NCI-H1048 (cell line): Measurements from ENCODE around the gene ATP9A.
"Not testable (repeated sequence)": the region's sequence is repeated elsewhere in the genome, so short reads cannot be mapped to it uniquely, and the experiment has no call there.

Source experiments
- DNase-seq: peaks from one replicate; lab custom pipeline; 2025; lab: John Stamatoyannopoulos, UW

The ATP9A gene

DNA sequence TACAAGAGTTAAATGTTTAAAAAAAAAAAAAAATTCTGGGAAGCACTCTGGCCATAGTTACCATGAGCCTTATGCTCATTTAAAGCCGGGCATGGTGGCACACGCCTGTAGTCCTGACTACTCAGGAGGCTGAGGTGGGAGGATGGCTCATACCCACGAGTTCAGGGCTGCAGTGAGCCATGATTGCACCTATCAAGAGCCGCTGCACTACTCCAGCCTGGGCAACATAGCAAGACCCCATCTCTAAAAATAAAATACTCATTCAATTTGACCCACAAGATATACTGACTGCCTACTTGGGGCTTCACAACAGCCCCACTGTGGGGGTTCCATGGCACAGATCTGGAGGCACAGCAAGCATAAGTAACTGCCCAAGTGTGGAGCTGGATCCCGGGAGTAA lies 113.7 kb downstream of the ATP9A start:
- DNase-seq = no peak

DNA sequence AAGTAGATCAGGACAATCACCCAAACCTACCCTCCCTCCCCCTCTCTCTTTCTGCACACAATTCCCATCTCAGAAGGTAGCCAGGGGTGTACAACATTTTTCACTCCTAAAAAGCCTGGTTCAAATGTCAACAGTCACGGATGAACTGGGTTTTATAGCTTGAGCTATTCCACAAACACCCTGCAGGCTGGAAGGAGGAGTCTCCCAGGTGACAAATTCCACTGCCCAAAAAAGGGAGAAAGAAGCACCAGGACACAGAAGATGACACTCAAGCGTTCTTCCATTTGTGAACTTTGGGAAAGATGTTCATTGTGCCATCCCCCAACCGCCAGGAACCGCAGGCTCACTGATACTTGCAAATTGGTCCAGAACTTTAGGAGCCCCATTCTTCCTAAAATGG lies 114.1 kb downstream of the ATP9A start:
- DNase-seq = no peak

DNA sequence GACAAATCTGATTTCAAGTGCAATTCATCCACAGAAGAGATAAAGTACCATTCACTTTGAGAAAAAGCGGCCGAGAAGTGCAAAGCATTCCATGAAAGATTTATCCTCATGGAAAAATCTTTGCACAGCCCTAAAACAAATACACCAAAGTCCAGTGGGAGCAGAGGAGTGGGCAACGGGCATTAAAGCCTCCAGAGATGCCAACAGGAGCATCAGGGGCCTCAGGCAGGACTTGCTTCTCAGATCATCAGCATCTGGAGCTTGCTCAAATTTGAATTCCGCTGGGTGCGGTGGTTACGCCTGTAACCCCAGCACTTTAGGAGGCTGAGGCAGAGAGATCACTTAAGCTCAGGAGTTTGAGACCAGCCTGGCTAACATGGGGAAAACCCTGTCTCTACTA lies 115.0 kb downstream of the ATP9A start:
- DNase-seq = no peak

DNA sequence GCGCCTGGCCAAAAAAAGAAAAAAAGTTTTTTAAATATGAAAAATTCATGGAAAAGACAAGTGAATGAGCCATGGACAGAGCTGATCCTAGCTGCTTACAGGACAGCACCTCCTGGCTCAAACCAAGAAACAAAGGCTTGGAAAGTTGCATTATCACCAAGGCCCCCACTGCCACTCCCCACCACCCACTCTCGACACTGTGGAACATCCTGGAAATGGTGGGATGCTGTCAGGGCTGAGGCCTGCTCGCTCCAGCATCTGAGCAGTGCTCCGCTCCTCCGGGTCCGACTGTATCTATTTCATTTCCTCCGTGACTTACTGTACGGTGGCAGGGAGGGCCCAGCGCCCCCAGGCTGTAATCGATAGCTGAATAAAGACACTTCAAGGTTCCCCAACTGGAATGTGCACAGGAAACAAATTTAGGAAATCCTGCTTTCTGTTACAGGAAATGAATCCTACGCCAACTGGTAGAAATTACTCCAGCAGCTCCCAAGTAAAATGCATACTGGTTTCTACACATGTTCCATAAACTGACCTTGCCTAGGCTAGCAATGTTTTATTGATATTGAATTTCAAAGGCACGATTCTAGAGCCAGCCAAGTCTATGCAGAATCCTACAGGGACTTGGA lies 116.2 kb downstream of the ATP9A start:
- DNase-seq = no peak

DNA sequence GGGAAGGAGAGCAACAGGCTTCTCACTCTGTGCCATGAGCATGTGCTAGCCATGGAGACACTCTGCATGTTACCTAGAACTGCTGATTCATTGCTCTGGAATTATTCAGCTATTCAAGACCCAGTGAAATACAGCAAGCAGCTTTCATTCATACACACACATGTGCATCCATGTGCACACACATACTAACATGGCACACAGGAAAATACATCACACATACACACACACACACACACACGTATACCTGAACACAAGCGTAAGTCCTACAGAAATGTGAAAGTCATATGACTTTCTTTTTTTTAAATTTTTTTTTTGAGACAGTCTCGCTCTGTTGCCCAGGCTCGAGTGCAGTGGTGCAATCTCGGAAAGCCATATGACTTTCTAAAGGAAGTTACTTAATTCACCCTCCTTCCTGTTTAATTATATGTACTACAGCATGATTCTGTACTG lies 117.5 kb downstream of the ATP9A start:
- no peak for DNase-seq

DNA sequence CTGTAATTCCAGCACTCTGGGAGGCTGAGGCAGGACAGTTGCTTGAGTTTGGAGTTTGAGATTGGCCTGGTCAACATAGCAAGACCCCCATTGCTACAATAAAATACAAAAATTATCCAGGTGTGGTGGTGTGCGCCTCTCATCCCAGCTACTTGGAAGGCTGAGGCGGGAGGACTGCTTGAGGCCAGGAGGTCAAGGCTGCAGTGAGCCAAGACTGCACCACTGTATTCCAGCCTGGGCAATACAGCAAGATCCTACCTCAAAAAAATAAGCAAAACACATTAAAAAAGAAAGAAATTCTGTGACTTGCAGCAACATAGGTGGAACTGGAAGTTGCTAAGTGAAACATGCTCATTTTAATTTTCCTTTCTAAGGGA lies 119.6 kb downstream of the ATP9A start:
- no peak for DNase-seq

- DNase-seq = no peak
These were observed 120.3 kb downstream of the ATP9A start for GRCh38 chr20:51647674-51648570.

DNA sequence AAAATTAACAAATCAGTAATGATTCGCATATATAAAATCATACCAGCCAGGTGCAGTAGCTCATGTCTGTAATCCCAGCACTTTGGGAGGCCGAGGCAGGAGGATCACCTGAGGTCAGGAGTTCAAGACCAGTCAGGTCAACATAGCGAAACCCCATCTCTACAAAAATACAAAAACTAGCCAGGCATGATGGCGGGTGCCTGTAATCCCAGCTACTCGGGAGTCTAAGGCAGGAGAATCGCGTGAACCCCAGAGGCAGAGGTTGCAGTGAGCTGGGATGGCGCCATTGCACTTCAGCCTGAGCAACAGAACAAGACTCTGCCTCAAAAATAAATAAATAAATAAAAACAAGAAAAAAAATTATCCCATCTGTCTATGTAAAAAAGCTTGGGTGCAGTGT lies 124.4 kb downstream of the ATP9A start:
- not testable (repeated sequence) for DNase-seq

- DNase-seq = no peak
These were observed 124.8 kb downstream of the ATP9A start for GRCh38 chr20:51643390-51643789.

DNA sequence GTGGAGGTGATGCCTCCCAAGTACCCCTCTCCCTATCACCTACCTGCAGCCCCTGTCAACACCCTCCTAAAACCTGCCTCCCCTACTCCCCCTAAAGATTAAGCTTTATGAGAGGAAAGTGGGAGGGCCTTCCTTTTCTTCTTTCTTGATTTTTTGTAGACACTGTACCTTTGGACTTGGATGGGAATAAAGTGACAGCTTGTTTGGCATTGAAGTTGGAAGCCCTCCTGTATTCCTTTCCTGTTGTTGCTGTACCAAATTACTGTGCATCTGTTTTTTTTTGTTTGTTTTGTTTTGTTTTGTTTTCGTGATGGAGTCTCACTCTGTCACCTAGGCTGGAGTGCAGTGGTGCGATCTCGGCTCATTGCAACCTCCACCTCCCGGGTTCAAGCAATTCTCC lies 126.3 kb downstream of the ATP9A start:
- DNase-seq = no peak

- DNase-seq = no peak
These were observed 127.4 kb downstream of the ATP9A start for GRCh38 chr20:51640743-51641142.

DNA sequence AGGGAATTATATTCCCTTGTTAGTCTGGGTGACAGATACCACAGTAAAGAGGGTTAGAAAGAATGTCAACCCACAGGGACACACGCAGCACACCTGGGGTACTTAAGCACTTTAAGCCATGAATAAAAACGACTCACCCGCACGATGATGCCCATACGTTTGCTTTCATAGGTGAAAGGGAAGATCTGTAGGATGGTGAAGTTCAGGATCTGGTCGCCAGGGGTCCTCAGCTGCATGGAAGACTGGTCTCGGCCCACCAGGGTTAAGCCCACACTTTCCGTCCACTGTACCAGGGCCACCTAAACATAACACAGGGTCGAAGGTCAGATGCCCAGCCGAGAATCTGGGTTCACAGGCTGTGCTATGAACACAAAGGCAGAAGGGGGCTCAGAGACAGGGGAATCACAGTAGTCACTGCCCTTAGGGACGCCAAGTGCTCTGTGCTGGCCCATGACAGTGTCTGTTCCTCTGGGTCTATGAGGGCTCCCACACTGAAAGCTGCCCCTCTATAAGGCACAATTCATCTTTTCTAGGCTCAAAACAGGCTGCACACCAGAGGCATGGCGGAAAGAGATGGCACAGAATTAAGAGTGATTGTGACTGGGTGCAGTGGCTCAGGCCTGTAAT lies 128.9 kb downstream of the ATP9A start:
- no peak for DNase-seq

DNA sequence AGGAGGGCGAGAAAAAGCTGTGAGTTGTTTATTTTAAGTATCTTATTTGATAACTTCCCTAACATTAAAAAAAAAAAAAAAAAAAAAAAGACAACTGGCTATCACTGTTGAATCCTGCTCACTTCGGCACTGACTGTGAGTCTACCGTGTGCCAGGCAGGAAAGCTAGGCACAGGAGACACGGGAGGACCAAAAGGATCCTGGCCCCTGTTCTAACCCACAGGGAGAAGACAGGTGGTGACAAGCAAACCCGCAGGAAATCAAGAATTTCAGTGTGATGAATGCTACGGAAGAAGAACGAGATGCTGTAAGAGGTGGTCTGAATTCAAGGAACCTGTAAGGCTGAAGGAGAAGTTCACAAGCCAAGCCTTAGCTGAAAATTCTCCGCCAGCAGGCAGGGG lies 130.9 kb downstream of the ATP9A start:
- no peak for DNase-seq

DNA sequence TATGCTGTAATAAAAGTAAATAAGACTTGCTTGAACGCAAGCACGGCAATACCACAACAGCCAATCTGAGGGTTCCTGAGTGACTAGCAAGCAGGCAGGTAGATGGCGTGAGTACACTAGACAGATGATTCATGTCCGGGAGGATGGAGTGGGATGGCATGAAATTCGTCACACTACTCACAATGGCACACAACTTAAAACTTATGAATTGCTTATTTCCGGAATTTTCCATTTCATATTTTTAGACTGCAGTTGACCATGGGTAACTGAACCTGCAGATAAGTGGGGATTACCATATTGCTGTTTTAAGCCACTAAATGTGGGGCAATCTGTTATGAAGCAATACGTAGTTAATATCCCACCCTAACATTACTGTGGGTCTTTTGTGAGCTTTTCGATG lies 132.1 kb downstream of the ATP9A start:
- no peak for DNase-seq

DNA sequence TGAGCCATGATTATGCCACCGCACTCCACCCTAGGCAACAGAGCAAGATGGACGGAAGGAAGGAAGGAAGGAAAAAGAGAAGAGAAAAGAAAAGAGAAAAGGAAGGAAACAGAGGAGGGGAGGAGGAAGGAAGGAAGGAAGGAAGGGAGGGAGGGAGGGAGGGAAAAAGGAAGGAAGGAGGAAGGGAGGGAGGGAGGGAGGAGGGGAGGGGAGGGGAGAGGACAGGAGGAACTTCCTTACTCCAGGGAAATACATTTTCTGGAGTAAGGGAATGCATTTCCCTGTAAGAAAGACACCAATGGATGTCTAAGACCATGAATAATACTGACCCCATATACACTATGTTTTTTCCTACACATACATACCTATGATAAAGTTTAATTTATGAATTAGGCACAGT lies 132.5 kb downstream of the ATP9A start:
- DNase-seq = no peak

DNA sequence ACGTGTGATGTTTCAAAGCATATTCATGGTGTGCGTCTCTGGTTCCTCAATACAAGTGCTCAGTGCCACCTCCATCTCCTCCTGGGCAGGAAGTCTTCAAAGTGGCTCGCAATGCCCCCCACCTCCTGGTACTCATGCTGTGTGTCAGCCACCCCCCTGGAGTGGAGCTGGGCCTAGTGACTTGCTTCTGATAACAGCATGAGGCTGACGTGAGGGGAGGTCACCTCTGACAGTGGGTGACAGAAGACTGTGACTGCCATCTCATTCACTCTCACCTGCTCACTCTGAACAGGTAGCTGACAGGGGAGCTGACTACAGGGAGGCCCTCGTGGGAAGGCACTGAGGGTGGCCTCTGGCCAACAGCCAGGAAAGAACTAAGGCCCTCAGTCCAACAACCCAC lies 133.3 kb downstream of the ATP9A start:
- no peak for DNase-seq

DNA sequence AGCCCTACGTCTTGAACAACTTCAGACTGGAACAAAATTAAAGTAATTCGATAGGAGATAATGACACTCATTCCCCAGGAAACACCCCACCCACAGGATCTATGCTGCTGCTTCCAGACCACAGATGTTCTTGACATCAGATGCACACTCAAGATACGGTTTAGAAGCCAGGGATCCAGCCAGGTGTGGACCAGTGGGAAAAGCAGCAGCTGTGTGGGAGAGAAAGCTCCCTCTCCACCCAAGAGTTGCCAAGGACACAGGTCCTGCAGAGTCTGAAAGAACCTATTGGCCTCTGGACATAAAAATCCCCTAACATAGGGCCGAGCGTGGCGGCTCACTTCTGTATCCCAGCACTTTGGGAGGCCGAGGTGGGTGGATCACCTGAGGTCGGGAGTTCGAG lies 133.9 kb downstream of the ATP9A start:
- DNase-seq = no peak

DNA sequence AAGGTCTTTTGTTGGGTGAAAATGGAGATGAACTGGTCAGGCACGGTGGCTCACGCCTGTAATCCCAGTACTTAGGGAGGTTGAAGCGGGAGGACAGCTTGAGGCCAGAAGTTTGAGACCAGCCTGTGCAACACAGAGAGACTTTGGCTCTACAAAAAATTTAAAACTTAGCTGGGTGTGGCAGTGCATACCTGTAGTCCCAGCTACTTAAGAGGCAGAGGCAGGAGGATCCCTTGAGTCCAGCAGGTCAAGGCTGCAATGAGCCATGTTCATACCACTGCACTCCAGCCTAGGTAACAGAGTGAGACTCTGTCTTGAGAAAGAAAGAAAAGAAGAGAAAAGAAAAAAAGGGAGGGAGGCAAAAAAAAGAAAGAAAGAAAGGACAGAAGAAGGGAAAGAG lies 134.8 kb downstream of the ATP9A start:
- DNase-seq = no peak

DNA sequence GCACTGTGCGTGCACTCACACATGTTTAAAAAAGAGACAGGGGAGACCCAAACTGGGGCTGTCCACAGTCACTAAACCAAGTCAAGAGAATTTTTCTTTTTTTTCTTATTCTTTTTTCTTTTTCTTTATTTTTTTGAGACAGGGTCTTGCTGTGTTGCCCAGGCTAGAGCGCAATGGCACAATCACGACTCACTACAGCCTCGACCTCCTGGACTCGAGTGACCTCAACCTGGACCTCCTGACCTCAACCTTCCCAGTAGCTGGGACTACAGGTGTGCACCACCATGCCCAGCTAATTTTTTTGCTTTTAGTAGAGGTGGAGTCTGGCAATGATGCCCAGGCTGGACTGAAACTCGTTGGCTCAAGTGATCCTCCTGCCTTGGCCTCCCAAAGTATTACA lies 136.2 kb downstream of the ATP9A start:
- DNase-seq = no peak

DNA sequence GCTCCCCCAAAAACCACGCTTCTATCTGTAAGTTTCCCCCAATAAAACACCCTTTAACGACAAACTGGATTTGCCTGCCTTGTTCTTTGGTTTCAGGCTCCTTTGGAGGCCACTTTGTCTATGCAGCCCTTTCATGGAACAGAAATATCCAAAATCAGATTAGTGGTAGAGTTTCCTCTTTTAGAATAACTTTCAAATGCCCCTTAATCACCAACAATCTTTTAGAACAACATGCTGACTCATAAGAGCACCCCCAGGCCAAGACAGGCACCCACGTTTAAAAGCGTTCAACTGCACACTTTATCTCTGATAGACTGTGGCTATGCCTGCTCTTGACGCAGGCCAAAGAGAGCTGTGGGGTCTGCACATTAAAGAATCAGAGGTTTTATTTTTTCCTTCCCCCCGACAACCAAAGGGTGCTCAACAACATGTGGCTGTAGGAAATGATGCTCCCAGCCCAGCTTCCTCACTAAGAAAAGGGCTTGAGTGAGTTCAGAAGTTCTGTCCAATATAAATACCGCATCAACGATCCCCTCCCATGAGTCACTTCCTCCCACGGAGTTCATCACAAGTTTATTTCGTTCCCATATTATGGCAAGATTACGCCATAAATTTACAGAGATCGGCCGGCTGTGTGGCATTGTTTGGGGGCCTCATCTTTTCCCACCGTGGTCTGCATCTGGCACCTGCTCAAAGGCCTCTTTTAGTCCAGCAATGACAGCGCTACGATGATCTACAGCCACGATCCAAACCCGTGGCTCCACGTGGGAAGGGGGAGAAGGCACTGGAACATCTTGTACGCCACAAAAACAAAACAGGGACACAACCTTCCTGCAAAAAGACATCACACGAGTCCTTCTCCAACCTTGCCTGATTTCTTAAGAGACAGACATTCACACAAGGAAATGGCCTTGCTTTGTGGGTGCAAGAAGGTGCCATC lies 136.9 kb downstream of the ATP9A start:
- DNase-seq = no peak

DNA sequence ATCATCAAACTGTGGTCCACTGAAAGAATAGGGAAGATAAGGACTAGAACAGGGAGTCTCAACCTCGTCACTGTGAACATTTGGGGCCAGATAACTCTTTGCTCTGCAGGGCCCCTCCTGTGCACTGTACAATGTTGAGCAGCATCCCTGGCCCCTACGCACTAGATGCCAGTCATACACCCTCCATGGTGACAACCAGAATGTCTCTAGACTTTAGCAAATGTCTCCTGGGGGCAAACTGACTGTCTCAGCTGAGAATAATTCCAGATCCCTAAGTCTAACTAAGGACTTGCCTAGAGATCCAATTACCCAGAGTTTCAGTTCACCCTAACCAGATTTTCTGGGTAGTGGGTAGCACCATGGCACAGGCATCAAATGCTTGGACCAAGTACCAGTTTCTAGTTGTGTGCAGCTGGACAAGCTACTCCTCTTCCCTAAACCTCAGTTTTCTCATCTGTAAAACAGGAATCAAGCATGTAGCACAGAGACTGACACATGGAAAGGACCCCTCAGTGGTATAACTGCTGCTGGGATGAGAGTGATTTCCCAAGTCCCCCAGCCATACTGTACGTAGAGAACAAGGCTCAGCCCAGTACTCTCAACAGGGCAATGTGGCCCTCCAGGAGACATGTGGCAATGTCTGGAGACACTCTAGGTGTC lies 138.7 kb downstream of the ATP9A start:
- no peak for DNase-seq
